Hematopoietic multipotent progenitor cell treated with erythropoietin and hydrocortisone succinate and interleukin-3 and kit ligand, for 8 days (in vitro differentiated cells): ENCODE results near the gene C2CD3.

Experiments used
- DNase-seq: peaks from one replicate; pipeline ENCODE4 v3.0.0-alpha.2; 2015

The C2CD3 gene

DNA sequence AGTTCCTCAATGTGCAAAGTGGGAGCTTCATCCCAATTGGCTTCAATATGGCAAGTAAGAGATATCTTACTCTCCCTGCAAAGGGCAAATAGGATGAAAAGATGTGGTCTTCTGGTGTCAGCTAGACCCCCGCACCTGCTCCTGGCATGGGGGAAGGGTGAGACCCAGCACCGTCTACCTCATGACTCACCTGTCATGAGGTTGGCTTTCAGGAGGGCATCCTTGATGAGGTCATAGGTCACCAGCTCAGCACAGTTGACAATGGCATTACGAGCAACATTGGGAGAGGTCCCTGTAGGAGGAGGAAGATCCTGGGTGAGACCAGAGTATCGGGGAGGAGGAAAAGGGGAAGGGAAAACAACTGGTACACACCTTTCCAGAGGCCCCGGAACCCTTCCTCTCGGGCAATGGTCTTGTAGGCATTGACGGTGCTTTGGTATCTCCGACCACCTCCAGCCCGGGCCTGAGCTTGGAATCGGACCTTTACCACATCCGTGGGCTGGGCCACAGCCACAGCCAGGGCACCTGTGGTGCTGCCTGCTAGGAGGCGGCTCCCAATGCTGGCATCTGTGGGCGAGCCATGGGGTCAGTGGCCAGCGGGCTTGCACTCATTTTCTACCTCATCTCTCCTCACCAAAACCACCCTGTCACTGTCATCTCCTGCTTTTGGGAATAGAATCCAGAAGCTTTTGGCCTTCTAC, 194.2 kb downstream of the C2CD3 start:
- no peak for DNase-seq

DNA sequence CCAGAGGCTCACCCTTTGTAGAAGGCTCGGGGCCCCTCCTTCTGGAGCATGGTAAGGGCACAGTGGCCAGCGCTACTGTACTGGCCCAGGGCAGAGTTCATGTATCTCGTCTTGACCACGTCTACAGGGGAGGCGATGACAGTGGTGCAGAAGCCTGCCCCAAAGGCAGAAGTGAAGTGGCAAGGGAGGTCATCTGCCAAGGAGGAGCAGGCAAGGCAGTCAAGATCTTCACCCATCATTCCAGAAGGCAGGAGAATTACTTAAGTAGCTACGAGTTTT, 195.4 kb downstream of the C2CD3 start:
- no peak for DNase-seq

DNA sequence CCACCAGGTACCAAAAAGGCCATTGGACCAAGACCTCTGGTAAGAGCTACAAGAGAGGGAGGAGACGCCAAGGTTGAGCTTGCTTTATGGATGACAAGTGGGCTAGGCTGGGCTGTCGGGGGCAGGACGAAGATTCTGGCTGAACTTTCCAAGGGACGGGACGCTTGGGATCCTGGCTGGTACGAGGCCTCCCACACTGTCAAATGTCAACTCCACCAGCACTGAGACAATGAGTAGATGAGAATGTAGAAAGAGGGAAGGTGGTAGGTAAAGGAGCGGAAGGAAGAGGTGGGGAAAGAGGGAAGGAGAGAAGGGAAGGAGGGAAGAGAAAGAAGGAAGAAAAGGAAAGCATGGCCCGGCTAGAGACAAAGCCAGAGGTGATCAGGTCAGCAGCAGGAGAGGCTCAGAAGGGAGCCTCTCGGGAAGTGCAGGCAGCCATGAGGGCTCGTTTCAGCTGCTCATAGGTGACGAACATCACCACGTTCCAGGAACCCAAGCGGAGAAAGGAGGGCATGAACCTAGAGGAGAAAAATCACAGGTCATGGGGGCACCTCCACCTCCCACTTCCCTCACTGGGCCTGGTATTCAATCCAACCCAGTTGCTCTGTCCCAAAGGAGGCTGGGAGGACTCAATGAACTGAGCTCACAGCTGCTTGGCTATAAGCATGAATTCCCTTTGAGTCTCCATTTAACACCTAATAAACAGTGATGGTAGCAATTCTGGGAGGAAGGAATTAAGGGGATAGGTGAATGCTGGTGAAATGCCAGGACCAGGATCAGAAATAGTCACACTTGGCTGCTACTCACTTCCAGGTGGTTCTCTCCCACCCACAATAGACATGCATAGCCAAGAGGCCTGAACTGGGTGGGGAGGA, 196.0 kb downstream of the C2CD3 start:
- no peak for DNase-seq

DNA sequence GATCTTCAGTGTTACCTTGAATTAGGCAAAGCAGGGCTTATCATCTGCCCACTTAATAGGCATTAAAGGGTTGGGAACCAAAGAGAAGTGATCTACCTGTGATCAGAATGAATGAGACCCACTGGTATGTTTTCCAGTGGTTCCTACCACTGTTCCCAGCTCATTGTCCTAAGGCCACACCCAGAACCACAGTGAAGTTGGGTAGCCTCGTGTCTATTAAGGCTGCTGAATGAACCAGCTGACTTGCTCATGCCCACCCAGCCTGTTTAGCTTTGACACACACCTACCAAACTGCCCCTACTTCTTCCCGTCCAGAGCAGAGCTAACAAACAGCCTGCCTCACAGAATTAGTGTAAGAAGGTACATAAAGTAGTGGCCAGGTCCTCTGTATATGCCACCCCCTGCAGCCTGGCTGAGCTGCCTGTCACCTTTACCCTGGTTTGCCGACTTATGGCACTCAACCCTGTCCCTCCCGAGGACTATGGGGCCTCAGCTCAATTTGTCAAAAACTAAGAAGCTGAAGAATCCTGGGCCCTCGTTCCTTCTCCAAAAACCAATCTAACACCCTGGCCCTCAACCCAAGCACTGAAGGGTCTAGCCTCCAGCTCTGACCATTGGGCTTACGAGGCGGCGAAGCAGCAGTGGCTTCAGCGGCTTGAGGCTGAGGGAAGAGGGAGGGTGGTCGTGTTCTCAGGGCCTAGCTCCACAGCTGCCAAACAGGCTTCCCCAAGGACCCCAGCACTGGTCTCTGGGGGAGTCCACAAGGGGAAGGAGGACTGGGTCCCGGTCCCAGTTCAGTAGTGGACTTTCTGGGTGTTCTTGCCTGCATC, 198.0 kb downstream of the C2CD3 start:
- DNase-seq = no peak

DNA sequence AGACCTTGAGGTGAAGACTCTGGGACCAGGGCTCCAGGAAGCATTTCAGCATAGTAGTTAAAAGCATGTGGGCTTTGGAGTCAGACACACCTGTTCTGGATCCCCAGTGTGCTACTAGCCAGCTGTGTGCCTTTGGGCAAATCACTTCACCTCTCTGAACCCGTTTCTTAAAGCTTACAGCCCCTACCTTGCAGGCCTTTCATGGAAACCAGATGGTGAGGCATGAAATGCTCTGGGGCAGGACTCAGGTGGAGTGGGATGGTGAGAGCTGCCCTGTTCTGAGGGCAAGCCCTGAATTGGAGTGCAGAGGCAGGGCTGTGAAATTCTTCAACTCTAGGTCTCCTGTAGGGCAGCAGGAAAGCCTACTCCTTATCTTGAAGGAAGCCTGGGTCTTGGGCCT, 198.6 kb downstream of the C2CD3 start:
- DNase-seq = peak; percentile 54

DNA sequence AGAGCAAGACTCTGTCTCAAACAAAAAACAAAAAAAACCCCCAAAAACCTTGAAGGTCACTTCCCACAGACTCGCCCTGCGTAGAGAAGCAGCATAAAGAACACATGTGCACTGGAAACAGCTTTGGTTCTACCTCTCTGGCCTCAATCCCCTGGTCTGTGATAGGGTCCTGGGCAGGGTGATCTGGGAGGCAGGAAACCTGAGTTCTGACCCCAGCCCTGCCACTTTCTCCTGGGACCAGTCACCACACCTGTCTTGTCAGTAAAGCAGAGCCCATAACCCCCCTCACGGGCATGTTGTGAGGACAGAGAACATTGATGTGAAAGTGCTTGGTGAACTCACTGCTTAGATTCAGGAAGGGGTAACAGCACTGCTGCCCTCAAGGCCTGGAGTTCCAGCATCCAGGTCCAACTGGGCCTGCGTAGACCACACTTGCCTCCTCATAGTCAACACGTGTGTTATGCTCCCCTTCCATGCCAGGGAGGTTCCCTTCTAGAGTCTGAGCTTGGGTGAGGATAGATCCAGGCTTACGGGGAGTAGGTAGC, 199.6 kb downstream of the C2CD3 start:
- peak; percentile 62 for DNase-seq

DNA sequence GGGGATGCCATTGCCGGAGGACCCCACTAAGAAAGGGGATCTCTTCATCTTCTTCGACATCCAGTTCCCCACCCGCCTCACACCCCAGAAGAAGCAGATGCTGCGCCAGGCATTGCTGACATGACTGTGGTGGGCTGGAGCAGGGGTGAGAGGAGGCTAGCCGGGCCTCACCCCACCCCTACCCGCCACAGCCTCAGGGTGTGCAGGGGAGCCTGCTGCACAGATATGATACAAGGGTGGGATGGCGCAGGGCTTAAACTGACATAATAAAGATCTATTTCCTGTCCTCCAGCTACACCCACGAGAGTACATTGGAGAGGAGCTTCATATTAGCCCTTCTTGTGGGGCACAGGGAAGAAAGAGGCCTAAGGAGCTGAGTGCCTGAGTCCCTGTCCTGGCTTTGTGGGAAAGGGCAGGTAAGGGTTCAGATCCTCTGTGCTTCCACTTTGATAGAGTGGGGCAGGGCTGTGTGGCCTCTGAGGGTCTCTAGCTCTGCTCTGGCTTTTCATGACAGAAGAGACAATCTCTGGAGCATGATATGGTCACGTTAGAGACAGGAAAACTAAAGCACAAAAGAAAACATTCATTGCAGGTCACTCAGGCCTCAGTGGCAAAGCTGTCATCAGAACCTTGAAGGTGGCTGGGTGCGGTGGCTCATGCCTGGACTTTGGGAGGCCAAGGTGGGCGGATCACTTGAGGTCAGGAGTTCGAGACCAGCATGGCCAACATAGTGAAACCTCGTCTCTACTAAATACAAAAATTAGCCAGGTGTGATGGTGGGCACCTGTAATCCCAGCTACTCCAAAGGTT, 200.6 kb downstream of the C2CD3 start:
- DNase-seq = peak; percentile 88

DNA sequence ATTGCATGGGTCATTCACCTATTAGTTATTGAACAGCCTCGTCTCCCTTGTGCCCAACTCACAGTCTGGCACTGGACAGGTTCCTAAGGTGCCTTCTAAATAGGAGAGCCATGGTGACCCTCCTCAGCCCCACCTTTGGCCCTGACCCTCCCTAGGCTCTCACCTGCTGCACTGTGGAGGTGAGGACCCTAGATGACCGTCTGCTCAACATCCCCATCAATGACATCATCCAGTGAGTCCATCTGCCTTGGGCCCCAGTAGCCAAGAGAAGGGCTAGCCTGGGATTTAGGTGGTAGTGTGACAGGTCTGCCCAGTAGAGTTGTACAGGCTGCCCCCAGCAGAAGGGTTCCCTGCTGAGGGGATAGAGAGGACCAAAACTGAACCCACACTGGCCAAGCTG, 201.7 kb downstream of the C2CD3 start:
- DNase-seq = no peak

DNA sequence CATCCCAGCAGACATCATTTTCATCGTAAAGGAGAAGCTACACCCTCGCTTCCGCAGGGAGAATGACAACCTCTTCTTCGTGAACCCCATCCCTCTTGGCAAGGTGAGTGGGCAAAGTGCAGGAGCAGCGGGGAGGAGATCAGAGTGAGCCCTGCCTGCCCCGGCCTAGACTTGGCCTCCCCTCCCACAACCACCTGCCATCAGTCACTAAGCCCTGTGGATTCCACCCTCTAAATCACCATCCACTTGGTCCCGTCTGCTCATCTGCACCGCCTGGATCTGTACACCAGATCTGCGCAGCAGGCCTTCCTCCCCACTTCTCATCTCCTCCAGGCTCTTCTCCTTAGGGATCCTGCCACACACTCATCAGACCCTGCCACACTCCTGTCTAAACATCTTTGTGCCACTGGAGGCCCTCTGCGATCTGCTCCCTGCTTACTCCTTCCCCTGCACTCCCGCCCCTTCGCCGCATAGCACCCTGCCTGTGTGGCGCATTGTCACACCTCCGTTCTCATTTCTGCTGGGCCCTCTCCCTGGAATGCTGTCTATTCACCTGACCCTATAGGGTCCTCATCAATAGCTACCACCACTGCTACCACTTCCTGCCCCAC, 202.3 kb downstream of the C2CD3 start:
- no peak for DNase-seq

DNA sequence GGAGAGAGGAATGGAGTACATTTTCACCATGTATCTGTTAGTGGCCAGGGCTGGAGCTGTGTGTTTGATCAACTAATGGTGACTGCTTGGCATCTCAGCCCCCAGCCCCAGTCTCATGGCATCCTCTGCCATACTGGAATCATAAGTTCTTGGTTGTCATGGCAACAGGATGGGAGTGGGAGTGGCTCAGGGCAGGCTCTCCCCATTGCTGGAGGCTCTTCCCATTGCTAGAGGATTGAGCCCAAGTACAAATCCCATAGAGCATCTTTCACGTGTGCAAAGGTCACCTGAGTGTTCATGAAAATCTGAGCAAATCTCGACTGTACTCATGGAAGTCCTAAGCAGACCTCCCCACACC, 205.1 kb downstream of the C2CD3 start:
- no peak for DNase-seq

DNA sequence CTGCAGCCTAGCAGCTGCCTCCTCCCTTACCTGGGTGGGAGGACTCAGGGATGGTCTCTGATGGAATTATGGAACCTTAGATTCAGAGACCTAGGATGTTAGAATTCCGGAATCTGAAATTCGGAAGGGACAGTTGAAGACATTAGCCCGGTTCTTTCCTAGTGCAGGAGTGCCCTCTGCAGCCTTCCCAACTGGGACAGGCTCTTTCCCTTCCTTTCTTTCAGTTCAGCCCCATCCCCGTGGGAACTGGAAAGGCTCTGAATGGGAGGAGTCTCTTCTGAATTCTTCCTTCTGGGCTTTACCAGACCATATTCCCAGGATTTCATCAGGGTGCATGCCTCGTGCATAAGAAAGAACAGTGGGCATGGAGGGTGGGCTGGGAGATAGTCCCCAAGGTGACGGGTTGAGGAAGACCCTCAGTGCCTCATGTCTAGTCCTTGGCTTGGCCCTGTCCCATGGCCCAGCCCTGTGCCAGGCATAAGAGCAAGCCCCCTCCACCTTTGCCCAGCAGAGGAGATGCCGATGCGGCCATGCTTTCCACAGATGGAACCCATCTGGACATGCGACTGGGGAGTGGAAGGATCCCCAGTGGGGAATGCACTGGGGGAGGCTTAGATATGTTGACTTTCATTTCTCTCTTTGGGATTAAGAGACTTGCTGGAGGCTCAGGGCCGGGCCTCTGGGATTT, 205.6 kb downstream of the C2CD3 start:
- DNase-seq = no peak

DNA sequence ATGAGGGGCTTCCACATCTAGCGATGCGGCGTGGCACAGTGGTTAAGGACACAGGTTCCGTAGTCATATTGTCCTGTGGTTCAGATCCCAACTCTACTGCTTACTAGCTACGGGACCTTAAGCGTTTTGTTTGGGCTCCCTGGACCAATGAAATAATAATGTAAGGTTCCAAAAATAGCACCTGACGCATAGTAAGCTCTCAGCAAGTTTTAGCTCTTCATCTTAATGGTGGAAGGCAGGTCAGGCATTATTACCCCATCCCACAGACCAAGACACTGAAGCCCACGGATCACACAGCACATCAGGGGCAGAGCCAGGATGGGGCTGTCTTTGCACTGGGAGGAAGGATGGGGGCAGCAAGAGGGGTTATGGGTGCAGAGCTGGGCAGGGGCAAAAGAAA, 206.9 kb downstream of the C2CD3 start:
- DNase-seq = no peak
